Mesenchymal stem cell (in vitro differentiated cells and primary cell): ENCODE data around the gene AQP10.

Source experiments
- DNase-seq: peaks from one replicate; pipeline ENCODE4 v3.0.0-alpha.2; 2013
- H2AFZ ChIP-seq: one replicate; pipeline ENCODE4 v1.6.1; 2013; ENCODE audit warnings: low read depth, mild to moderate bottlenecking, control low read depth, inconsistent platforms, low read length, moderate library complexity
- H2AK5ac ChIP-seq: 2 replicates; pipeline ENCODE4 v1.6.1; 2013; ENCODE audit warnings: low read length, moderate library complexity, mild to moderate bottlenecking, inconsistent platforms; ENCODE audit not compliant: severe bottlenecking
- H2BK120ac ChIP-seq: one replicate; pipeline ENCODE4 v1.6.1; 2013; ENCODE audit warnings: low read depth, mild to moderate bottlenecking, inconsistent platforms, low read length, moderate library complexity
- H2BK12ac ChIP-seq, 2 experiments: one replicate each; pipeline ENCODE4 v1.6.1; 2013; ENCODE audit warnings: inconsistent platforms in 2 of 2, low read length in 2 of 2, mild to moderate bottlenecking in 2 of 2, moderate library complexity in 2 of 2, control low read depth in 1 of 2
- H2BK15ac ChIP-seq: one replicate; pipeline ENCODE4 v1.6.1; 2013; ENCODE audit warnings: mild to moderate bottlenecking, low read depth, inconsistent platforms; ENCODE audit not compliant: poor library complexity, severe bottlenecking
- H2BK5ac ChIP-seq: 2 replicates; pipeline ENCODE4 v1.6.1; 2013; ENCODE audit warnings: low read depth, mild to moderate bottlenecking, low read length, control low read depth, inconsistent platforms; ENCODE audit not compliant: poor library complexity, severe bottlenecking
- H3K14ac ChIP-seq, 2 experiments: one replicate each; pipeline ENCODE4 v1.6.1; 2013; ENCODE audit warnings: inconsistent platforms in 2 of 2, low read length in 2 of 2, control low read depth in 1 of 2, mild to moderate bottlenecking in 1 of 2, moderate library complexity in 1 of 2
- H3K18ac ChIP-seq, 2 experiments: one replicate each; pipeline ENCODE4 v1.6.1; 2013; ENCODE audit warnings: inconsistent platforms in 2 of 2, low read length in 2 of 2, control low read depth in 1 of 2, low read depth in 1 of 2, mild to moderate bottlenecking in 1 of 2
- H3K23ac ChIP-seq, 2 experiments: one replicate each; pipeline ENCODE4 v1.6.1; 2013; ENCODE audit warnings: inconsistent platforms in 2 of 2, low read length in 2 of 2, mild to moderate bottlenecking in 2 of 2, moderate library complexity in 2 of 2, control low read depth in 1 of 2
- H3K27ac ChIP-seq: 2 replicates; pipeline ENCODE4 v1.5.1; 2013; ENCODE audit warnings: mild to moderate bottlenecking, moderate library complexity, low read length, control low read depth, inconsistent platforms; ENCODE audit not compliant: poor library complexity, severe bottlenecking
- H3K27me3 ChIP-seq, 2 experiments: 2 replicates each; pipeline versions ENCODE4 v1.6.1 to v1.7.0; 2013; ENCODE audit warnings: low read length in 2 of 2, mild to moderate bottlenecking in 2 of 2, moderate library complexity in 2 of 2, control low read depth in 1 of 2, inconsistent platforms in 1 of 2; ENCODE audit not compliant: control insufficient read depth in 1 of 2, insufficient read depth in 1 of 2
- H3K36me3 ChIP-seq, 2 experiments: 2 replicates each; pipeline versions ENCODE4 v1.6.1 to v1.7.0; 2013; ENCODE audit warnings: low read length in 2 of 2, control low read depth in 1 of 2, inconsistent platforms in 1 of 2, low read depth in 1 of 2, mild to moderate bottlenecking in 1 of 2; ENCODE audit not compliant: insufficient read depth in 2 of 2, control insufficient read depth in 1 of 2
- H3K4ac ChIP-seq, 2 experiments: one replicate each; pipeline ENCODE4 v1.6.1; 2013; ENCODE audit warnings: inconsistent platforms in 2 of 2, low read length in 2 of 2, mild to moderate bottlenecking in 2 of 2, moderate library complexity in 2 of 2, control low read depth in 1 of 2, low read depth in 1 of 2
- H3K4me1 ChIP-seq: 2 replicates; pipeline ENCODE4 v1.6.1; 2013; ENCODE audit warnings: low read depth, low read length, control low read depth; ENCODE audit not compliant: control insufficient read depth, insufficient read depth
- H3K4me2 ChIP-seq: 2 replicates; pipeline ENCODE4 v1.6.1; 2013; ENCODE audit warnings: low read length, mild to moderate bottlenecking, inconsistent platforms; ENCODE audit not compliant: poor library complexity, severe bottlenecking
- H3K4me3 ChIP-seq, 2 experiments: 2 replicates each; pipeline versions ENCODE4 v1.5.1 to v1.7.0; 2013; ENCODE audit warnings: low read length in 2 of 2, mild to moderate bottlenecking in 2 of 2, control low read depth in 1 of 2, low read depth in 1 of 2; ENCODE audit not compliant: insufficient read depth in 1 of 2
- H3K79me1 ChIP-seq: replicated peaks from 2 replicates; pipeline ENCODE4 v1.6.1; 2013; ENCODE audit warnings: mild to moderate bottlenecking, control low read depth, low read length, inconsistent platforms; ENCODE audit not compliant: poor library complexity, severe bottlenecking
- H3K9ac ChIP-seq: 2 replicates; pipeline ENCODE4 v1.7.0; 2013; ENCODE audit warnings: mild to moderate bottlenecking, low read length, moderate library complexity
- H3K9me3 ChIP-seq: 2 replicates; pipeline ENCODE4 v1.7.0; 2013; ENCODE audit warnings: mild to moderate bottlenecking, low read length; ENCODE audit not compliant: control insufficient read depth
- H4K8ac ChIP-seq: one replicate; pipeline ENCODE4 v1.6.1; 2013; ENCODE audit warnings: inconsistent platforms, mild to moderate bottlenecking, low read length, moderate library complexity
- H4K91ac ChIP-seq: one replicate; pipeline ENCODE4 v1.6.1; 2013; ENCODE audit warnings: mild to moderate bottlenecking, low read length, inconsistent platforms
- WGBS: methylation state at CpG from one replicate; pipeline ENCODE4 v1.1.7; 2013; ENCODE audit warnings: mixed read lengths; 5-methylcytosine and 5-hydroxymethylcytosine counted together

AQP10 gene

GRCh38 chr1:154346276-154346917 is 25.5 kb downstream of the AQP10 start:
- Histone ChIP-seq H3K4me3 (no peak overlapping the region), H2AFZ (no peak overlapping the region), H4K8ac (no peak overlapping the region), H2BK5ac (no peak overlapping the region), H2BK12ac (no peak overlapping the region), H3K27ac (no peak overlapping the region), H3K4ac (no peak overlapping the region), H3K9me3 (no peaks in the 10 kb centered on the region), H2AK5ac (no peak overlapping the region), H4K91ac (no peak overlapping the region), H3K4me2 (no peak overlapping the region), H3K4me1 (peaks cover 5% of the 10 kb centered on the region), H3K23ac (no peak overlapping the region), H3K36me3 (peaks cover 81 to 87% of the 10 kb centered on the region in 2 experiments), H2BK15ac (no peak overlapping the region), H3K18ac (no peak overlapping the region), H3K14ac (no peak overlapping the region), H3K79me1 (no peaks in the 10 kb centered on the region), H2BK120ac (no peak overlapping the region), H3K27me3 (no peaks in the 10 kb centered on the region), H3K9ac (no peak overlapping the region)
- WGBS, result 96% methylated on average over 15 of the region's 15 CpGs
- no peak for DNase-seq

DNA sequence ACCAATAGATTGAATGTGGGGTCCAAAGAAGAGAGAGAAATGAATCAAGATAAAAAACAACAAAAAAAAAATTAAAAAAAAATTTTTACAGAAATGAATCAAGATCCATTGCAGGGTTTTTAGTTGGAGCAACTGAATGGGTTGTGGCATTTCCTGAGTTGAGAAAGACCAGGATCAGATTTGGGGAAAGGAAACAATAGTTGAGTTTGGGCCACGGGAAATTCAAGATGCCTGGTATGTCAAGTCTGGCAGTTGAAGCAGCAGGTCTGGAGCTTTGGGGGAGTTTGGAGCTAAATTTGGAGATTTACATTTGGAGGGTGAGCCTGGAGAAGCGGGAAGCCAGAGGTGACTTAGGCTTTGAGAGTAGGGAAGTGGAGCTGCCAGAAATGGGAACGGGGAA is 27.1 kb downstream of the AQP10 start:
- WGBS, result 88% methylated on average over 3 of the region's 3 CpGs
- H3K9ac ChIP-seq, result no peak overlapping the region

GRCh38 chr1:154348429-154349076 is 27.7 kb downstream of the AQP10 start:
- H3K23ac ChIP-seq, result no peak overlapping the region
- H3K36me3 ChIP-seq, result peaks cover 59 to 66% of the 10 kb centered on the region in 2 experiments
- no peaks in the 10 kb centered on the region for H3K79me1 ChIP-seq
- no peak overlapping the region for H3K14ac ChIP-seq
- no peak for DNase-seq
- no peak overlapping the region for H2BK5ac ChIP-seq
- no peak overlapping the region for H2BK15ac ChIP-seq
- H3K4me3 ChIP-seq, result no peak overlapping the region
- H3K4me1 ChIP-seq, result peaks cover 13% of the 10 kb centered on the region
- H3K4me2 ChIP-seq, result no peak overlapping the region
- no peak overlapping the region for H3K18ac ChIP-seq
- H4K91ac ChIP-seq, result no peak overlapping the region
- H2AFZ ChIP-seq, result no peak overlapping the region
- H2BK120ac ChIP-seq, result no peak overlapping the region
- no peak overlapping the region for H4K8ac ChIP-seq
- no peak overlapping the region for H3K9ac ChIP-seq
- no peak overlapping the region for H3K4ac ChIP-seq
- 96% methylated on average over 27 of the region's 27 CpGs for WGBS
- no peak overlapping the region for H2AK5ac ChIP-seq
- H3K27me3 ChIP-seq, result no peaks in the 10 kb centered on the region
- no peak overlapping the region for H3K27ac ChIP-seq
- no peaks in the 10 kb centered on the region for H3K9me3 ChIP-seq
- H2BK12ac ChIP-seq, result no peak overlapping the region

More for the DNA sequence above, 27.1 kb downstream of the AQP10 start:
- H4K8ac ChIP-seq, result no peak overlapping the region
- peaks cover 65 to 72% of the 10 kb centered on the region in 2 experiments for H3K36me3 ChIP-seq
- no peak overlapping the region for H3K27ac ChIP-seq
- no peak overlapping the region for H3K23ac ChIP-seq
- H3K4me1 ChIP-seq, result peaks cover 8% of the 10 kb centered on the region
- H2BK12ac ChIP-seq, result no peak overlapping the region
- no peak overlapping the region for H4K91ac ChIP-seq
- no peaks in the 10 kb centered on the region for H3K9me3 ChIP-seq
- H2BK15ac ChIP-seq, result no peak overlapping the region
- no peak overlapping the region for H3K14ac ChIP-seq
- no peak overlapping the region for H3K4me3 ChIP-seq
- H2BK120ac ChIP-seq, result no peak overlapping the region
- no peak overlapping the region for H3K4ac ChIP-seq
- no peak overlapping the region for H3K18ac ChIP-seq
- DNase-seq, result no peak
- H2AFZ ChIP-seq, result no peak overlapping the region
- no peak overlapping the region for H2BK5ac ChIP-seq
- no peak overlapping the region for H3K4me2 ChIP-seq
- no peak overlapping the region for H2AK5ac ChIP-seq
- H3K79me1 ChIP-seq, result no peaks in the 10 kb centered on the region
- H3K27me3 ChIP-seq, result no peaks in the 10 kb centered on the region

DNA sequence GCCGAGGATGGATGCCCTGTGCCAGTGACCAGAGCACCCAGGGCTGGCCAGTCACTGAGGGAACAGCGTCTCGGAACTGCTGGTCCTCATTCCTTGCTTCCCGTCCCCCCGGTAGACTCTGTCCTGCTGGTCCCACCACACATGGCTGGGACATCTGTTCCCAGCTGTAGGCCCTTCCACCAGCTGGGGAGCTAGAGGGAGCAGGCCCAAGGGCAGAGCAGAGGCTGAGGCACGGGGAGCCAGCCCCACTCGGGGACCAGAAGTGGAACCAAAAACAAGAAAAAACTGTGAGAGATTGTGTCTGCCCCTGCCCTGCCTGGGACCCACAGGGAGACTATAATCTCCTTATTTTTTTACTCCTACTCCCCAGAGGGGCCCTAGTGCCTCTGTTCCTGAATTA is 28.2 kb downstream of the AQP10 start:
- no peak overlapping the region for H3K4ac ChIP-seq
- H3K27ac ChIP-seq, result no peak overlapping the region
- no peak overlapping the region for H2BK5ac ChIP-seq
- no peak overlapping the region for H2BK12ac ChIP-seq
- no peak overlapping the region for H3K23ac ChIP-seq
- H4K91ac ChIP-seq, result no peak overlapping the region
- DNase-seq, result no peak
- no peaks in the 10 kb centered on the region for H3K27me3 ChIP-seq
- no peaks in the 10 kb centered on the region for H3K79me1 ChIP-seq
- peaks cover 54 to 60% of the 10 kb centered on the region in 2 experiments for H3K36me3 ChIP-seq
- no peak overlapping the region for H3K18ac ChIP-seq
- no peak overlapping the region for H3K4me3 ChIP-seq
- no peak overlapping the region for H3K4me2 ChIP-seq
- H2BK15ac ChIP-seq, result no peak overlapping the region
- no peak overlapping the region for H2AFZ ChIP-seq
- H3K14ac ChIP-seq, result no peak overlapping the region
- H4K8ac ChIP-seq, result no peak overlapping the region
- 93% methylated on average over 7 of the region's 7 CpGs for WGBS
- no peaks in the 10 kb centered on the region for H3K9me3 ChIP-seq
- peaks cover 13% of the 10 kb centered on the region for H3K4me1 ChIP-seq
- no peak overlapping the region for H3K9ac ChIP-seq
- H2BK120ac ChIP-seq, result no peak overlapping the region
- no peak overlapping the region for H2AK5ac ChIP-seq
